ENCODE measurements around the gene STX4. TPM values are rescaled to one million over a fixed set of nuclear protein-coding genes. Genes with fewer than 3 reads are reported as not detected.
"Not testable (repeated sequence)": the region's sequence is repeated elsewhere in the genome, so short reads cannot be mapped to it uniquely, and the experiment has no call there.

STX4 gene
- total and polyA plus RNA-seq, 12 donors = 31.8 to 89.2 (median 40.7) TPM

- Histone ChIP-seq H3K4me1 (peaks cover 0 to 6% (median 0%) of the 10 kb centered on the region in 9 donors), H3K9me3 (no peaks in the 10 kb centered on the region), H3K4me3 (no peak overlapping the region), H3K36me3 (no peaks in the 10 kb centered on the region), H3K27ac (no peak overlapping the region), H3K27me3 (peaks cover 20 to 68% (median 60%) of the 10 kb centered on the region in 7 donors)
- intact Hi-C loops (cut with DNase I) = no loop called here
- no peak for TF ChIP-seq CTCF (IDR thresholded peaks at IDR 0.05)
- 75 to 78% methylated on average over 7 of the region's 7 CpGs for WGBS, 2 donors
- DNase-seq (no peak), ATAC-seq (no peak)
These were observed 24.2 kb upstream of the STX4 start for GRCh38 chr16:31009120-31009519.

- 10 to 12% methylated on average over 34 to 36 of the region's 36 CpGs for WGBS, 2 donors
- H3K27me3 ChIP-seq = peaks cover 20 to 76% (median 60%) of the 10 kb centered on the region in 7 donors
These were observed 23.3 kb upstream of the STX4 start for GRCh38 chr16:31009894-31010584.

GRCh38 chr16:31010585-31011325, 22.6 kb upstream of the STX4 start, which contains the start of gene STX1B:
TSS of gene STX1B (minus strand) at chr16:31010638. CDS start at chr16:31010396, 242 bp downstream.
- TF ChIP-seq CTCF (IDR thresholded peaks at IDR 0.05) = no peak
- Histone ChIP-seq H3K27ac (no peak within 1 kb of the TSS), H3K4me1 (peaks cover 0 to 6% (median 0%) of the 10 kb centered on the region in 9 donors), H3K36me3 (no peaks in the 10 kb centered on the region), H3K4me3 (peak within 1 kb of the TSS in 3 of 10 donors; percentile 8 to 21 (median 11)), H3K27me3 (peaks cover 20 to 80% (median 60%) of the 10 kb centered on the region in 7 donors), H3K9me3 (no peaks in the 10 kb centered on the region)
- WGBS, 2 donors = 10 to 12% methylated on average over 31 to 44 of the region's 45 CpGs
- intact Hi-C loops (cut with DNase I) = no loop called here
- ATAC-seq = no peak
- DNase-seq = no peak

More at GRCh38 chr16:31009894-31010584, 23.3 kb upstream of the STX4 start:
- peaks cover 0 to 6% (median 0%) of the 10 kb centered on the region in 9 donors for H3K4me1 ChIP-seq
- no peak overlapping the region for H3K4me3 ChIP-seq
- TF ChIP-seq CTCF (IDR thresholded peaks at IDR 0.05) = no peak
- intact Hi-C loops (cut with DNase I) = no loop called here
- H3K9me3 ChIP-seq = no peaks in the 10 kb centered on the region
- no peak for DNase-seq
- no peaks in the 10 kb centered on the region for H3K36me3 ChIP-seq
- no peak for ATAC-seq
- H3K27ac ChIP-seq = no peak overlapping the region

GRCh38 chr16:31011815-31012214, 21.5 kb upstream of the STX4 start:
- intact Hi-C loops (cut with DNase I); H3K4me1 ChIP-seq; ATAC-seq; DNase-seq; H3K9me3 ChIP-seq; H3K4me3 ChIP-seq; H3K27ac ChIP-seq; H3K36me3 ChIP-seq: not testable (repeated sequence)
- WGBS, 2 donors = 81 to 82% methylated on average over 7 of the region's 7 CpGs
- H3K27me3 ChIP-seq = peaks cover 20 to 82% (median 55%) of the 10 kb centered on the region in 7 donors

GRCh38 chr16:31013292-31013691, 20.1 kb upstream of the STX4 start:
- H3K27ac ChIP-seq; H3K36me3 ChIP-seq; H3K4me1 ChIP-seq; ATAC-seq; intact Hi-C loops (cut with DNase I); H3K9me3 ChIP-seq; H3K4me3 ChIP-seq; DNase-seq: not testable (repeated sequence)
- H3K27me3 ChIP-seq = peaks cover 20 to 68% (median 43%) of the 10 kb centered on the region in 7 donors
